SK-N-DZ (cell line): ENCODE data around the gene RAB22A.
"Not testable (repeated sequence)": the region's sequence is repeated elsewhere in the genome, so short reads cannot be mapped to it uniquely, and the experiment has no call there.

Experiments used
- DNase-seq: peaks from one replicate; pipeline ENCODE4 v3.0.0-alpha.2; 2015; ENCODE audit warnings: low spot score

RAB22A gene

DNA sequence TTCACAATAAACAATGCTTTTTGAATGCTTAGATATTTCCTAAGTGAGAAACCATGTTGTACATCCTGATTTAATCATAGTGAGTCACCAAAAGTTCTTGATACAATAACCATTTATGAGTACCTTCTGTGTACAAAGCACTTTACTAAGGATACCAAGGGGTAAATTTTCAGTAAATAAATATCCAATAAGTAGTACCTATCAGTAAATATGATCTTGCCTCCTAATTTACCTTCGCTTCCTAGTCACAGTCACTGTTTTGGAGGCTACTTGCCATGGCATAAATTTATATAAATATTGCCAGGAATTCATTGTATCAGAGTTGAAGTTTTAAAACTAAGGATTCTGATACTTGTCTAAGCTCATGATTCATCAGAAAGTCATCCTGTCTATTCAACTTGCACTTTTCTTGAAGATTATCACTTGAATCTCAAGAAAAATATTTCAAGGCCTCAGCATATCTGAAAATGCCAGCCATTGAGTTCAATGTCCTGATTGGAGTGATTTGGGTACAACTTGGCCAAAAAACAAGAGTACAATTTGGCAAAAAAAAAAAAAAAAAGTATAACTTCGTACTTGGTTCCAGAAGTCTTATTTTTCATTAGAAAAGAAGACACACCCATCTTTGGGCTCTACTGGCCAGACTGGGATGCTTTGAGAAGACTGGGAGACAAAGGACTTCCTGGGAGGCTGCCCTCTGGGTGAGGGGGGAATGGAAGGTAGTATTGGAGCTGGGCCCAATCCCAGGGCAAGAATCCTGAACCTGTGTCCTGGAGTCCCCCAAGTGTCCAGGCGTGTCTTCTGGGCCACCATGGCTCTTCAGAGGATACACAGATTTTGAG is 32.8 kb downstream of the RAB22A start:
- no peak for DNase-seq

GRCh38 chr20:58344741-58345140 is 35.2 kb downstream of the RAB22A start:
- no peak for DNase-seq

DNA sequence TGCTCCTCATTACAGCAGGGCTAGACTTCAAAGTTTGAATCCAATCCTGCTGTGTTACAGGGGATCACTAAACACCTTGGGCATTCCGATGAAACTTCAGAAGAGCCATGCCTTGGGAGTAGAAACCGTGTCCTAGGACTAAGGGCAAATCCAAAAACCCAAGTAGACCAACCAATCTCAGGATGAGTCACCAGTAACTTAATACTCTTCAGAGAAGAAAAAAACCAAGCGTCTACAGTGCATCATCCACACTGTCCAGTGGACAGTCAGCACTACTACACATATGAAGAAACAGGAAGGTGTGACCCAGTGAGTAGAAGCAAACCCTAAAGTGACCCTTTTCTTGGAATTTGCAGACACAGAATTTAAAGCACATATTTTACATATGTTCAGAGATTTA is 40.1 kb downstream of the RAB22A start:
- DNase-seq, result no peak

GRCh38 chr20:58352468-58352867 is 43.0 kb downstream of the RAB22A start:
- no peak for DNase-seq

GRCh38 chr20:58359441-58359840 is 49.9 kb downstream of the RAB22A start:
- DNase-seq, result no peak

GRCh38 chr20:58360936-58361335 is 51.4 kb downstream of the RAB22A start:
- no peak for DNase-seq

- DNase-seq, result no peak
These were observed 52.1 kb downstream of the RAB22A start for GRCh38 chr20:58361481-58362205.

GRCh38 chr20:58362206-58362516 is 52.6 kb downstream of the RAB22A start:
- DNase-seq, result no peak

GRCh38 chr20:58362970-58363369 is 53.5 kb downstream of the RAB22A start:
- DNase-seq, result no peak

DNA sequence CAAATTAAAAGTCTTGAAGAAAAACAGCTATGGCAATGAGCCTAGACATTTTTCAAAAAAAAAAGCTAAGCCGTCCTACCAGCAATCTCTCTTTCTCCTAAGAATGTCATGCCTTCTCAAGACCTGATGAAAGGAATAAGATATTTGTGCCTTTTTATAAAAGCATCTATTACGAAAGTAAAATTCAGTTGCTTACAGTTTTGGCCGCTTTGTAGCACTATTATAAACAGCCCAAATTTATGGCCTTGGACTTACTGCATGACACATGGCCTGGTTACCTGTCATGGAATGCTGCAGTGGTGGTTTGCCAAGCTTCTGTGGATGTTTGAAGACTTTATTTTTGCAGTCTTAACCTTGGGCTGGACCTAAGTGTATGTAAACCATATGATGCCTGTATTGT is 57.4 kb downstream of the RAB22A start:
- no peak for DNase-seq

DNA sequence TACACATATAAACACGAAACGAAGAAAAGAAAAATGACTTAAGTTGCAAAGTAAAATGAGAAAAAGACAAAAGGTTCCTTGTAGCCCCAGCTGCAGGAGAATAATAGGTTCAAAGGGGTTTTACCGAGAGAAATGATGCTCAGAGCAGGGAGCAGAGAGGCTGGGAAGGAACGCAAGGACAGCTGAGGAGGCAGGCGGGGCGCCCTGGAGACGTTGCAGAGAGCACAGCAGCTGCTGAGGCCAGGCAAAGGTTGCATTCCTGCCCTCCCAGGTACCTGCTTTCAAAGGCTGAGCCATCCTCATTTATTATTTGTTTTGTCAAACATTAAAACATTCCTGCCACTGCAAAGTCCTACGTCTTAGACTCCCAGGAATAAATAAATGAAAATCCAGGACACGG is 63.3 kb downstream of the RAB22A start:
- no peak for DNase-seq

DNA sequence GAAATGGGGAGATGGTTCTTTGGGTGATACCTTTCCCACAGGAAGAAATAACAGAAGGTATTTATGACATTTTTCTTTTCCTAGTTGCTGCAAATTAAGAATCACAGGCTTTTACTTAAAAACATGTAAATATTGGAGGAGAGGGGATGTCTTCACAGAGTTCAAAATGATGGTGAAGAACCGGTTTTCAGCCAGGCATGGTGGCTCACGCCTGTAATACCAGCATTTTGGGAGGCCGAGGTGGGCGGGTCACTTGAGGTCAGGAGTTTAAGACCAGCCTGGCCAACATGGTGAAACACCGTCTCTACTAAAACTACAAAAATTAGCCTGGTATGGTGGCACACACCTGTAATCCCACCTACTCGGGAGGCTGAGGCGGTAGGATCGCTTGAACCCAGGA is 63.8 kb downstream of the RAB22A start:
- not testable (repeated sequence) for DNase-seq

DNA sequence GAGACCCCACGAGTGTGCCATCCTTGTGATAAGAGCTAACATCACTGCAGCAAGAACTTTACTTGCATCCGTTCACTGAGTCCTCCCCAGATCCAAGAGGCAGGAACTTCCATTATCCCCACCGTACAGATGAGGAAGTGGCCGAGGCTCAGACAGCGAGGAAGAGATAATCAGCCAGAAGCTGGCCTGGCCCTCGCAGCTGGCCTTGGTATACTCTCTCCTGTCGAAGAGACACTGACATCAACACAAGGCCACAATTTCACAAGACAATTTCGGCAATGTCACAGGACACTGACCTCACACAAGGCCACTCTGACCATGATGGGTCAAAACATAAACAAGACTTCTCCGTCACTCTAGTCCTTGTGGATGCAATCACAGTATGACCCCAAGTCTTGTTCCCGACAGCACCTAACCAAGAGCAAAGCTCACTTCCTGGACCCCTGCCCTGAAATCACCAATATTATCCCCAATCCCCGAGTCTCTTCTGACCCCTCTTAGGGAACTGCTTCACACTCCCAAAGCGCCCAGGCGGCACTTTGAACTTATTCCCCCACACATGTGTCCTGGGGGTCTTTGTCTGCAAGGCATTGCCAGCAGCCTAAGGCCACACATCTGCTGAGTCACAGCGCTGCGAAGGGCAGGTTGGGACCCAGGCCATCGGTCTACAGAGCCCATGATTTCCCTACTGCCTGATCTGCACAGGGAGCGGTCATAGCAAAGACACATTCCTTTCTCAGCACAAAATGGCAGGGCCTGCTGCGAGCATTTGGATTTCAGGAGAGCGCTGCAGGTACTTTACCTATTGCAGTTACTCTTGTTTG is 64.7 kb downstream of the RAB22A start:
- no peak for DNase-seq

DNA sequence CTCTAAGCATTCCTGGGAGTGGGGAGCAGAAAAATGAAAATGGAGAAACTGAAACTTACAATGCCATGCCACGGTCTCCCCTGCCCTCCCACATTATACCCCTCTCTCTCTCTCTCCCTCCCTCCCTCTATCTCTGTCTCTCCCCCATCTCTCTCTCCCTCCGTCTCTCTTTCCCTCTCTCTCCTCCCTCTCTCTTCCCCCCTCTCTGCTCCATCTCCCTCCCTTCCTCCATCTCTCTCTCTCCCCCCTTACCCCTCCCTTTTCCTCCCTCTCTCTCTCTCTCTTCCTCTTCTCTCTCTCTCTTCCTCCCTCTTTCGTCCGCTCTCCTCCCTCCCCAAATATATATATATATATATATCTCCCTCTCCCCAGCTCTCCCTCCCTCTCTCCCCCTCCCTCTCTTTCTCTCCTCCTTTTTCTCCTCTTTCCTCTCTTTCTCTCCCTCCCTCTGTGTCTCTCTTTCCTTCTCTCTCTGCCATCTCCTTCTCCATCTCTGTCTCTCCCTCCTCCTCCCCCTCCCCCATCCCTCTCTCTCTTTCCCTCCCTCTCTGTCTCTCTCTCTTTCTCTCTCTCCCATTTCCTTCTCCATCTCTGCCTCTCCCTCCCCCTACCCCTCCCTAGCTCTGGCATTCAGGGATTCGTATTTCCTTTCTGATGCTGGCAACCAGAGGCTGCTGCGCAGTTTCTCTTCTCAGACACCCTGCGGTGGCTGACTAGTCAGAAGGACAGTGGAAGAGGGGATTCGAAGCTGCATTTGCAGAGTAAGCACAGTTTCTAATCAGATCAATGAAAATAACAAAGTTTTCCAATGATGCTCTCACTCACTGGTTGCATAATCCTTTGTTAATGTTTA is 65.6 kb downstream of the RAB22A start:
- DNase-seq, result peak; percentile 62

GRCh38 chr20:58375759-58376352 is 66.3 kb downstream of the RAB22A start:
- peak; percentile 37 for DNase-seq

GRCh38 chr20:58377017-58377416 is 67.5 kb downstream of the RAB22A start:
- DNase-seq, result no peak

DNA sequence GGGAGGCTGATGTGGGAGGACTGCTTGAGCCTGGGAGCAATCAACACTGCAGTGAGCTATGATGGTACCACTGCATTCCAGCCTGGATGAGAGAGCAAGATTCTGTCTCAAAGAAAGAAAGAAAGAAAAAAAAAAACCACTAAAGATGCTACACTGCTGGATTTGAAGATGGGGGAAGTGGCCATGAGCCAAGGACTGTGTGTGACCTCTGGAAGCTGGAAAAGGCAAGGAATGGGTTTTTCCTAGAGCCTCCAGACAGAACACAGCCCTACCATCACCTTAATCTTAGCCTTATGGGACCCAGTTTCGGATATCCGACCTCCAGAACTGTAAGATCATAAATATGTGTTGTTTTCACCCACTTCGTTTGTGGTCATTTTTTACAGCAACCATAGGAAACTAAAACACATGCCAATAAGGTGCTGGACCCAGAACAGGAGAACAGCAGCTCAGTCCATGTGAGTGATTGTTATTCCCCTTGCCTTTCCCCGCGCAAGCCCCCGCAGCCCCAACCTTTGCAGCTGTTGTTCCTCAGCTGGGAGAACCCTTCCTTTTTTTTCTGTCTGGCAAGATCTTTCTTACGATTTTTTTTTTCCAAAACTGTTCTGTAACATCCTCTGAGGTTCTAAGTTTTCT is 68.4 kb downstream of the RAB22A start:
- no peak for DNase-seq

DNA sequence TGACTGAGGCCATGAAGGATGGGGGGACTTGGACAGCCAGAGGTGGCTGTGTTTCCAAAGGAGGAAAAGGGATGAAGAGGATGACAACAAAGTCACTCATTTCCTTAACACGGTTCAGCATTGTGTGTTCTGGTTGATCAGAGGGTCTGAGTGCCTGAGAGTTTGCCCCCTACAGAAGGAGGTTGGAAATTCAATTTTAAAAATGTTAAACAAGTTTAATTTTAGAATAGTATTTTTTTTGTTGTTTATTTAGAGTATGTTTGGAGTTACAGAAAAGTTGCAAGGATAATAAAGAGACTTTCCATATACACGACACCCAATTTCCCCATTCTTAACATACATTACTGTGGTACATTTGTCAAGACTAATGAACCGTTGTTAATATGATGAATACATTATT is 69.2 kb downstream of the RAB22A start:
- DNase-seq, result no peak

DNA sequence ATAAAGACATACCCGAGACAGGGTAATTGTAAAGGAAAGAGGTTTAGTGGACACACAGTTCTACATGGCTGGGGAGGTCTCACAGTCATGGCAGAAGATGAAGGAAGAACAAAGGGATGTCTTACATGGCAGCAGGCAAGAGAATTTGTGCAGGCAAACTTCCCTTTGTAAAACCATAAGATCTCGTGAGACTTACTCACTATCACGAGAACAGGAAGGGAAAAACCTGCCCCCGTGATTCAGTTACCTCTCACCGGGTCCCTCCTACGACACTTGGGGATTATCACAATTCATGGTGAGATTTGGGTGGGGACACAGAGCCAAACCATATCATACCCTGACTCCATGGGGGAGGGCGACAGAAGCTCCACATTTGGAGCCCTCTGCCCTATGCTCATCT is 72.1 kb downstream of the RAB22A start:
- no peak for DNase-seq

DNA sequence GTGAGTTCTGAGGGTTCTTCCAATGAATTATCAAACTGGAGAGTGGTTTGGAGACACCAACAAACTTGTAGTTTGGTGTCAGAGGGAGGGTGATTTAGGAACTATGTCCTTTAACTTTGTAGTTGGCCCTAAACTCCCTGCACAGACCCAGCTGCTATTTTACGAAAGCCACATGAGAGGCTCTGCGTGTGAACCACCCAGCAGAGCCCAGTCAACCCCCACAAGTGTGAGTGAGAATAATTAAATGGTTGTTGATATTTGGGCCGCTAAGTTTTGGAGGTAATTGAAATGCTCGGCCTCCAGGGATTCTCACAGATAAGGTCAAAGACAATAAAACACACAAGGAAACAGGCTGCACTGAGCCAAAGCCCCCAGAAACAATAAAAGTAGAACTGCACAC is 72.6 kb downstream of the RAB22A start:
- no peak for DNase-seq

DNA sequence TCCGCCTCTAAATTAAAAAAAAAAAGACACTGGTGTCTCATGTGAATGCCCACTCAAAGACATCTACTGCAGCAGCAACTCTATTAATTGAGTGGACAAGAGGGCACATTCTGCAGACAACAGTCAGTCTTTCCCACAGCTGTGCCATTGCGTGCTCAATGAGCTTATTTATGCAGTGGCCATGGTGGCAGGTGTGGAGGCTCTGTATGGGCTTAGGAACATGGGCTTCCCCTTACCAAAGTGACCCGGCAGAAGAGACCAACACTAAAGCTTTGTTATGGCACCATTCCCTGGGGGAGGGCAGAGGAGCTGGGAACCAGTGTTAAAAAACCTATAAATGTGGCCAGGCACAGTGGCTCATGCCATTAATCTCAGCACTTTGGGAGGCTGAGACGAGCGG is 75.3 kb downstream of the RAB22A start:
- DNase-seq, result no peak
